Kidney (tissue), 14 donors: ENCODE results near the gene MYO5A. TPM values are rescaled to one million over a fixed set of nuclear protein-coding genes. Genes with fewer than 3 reads are reported as not detected.

ENCODE experiments used
- DNase-seq, 5 donors: peaks; one replicate each; pipeline ENCODE4 v3.0.0-alpha.2; 2013 to 2020
- FAIRE-seq: peaks from 2 replicates; lab custom pipeline; 2012; peaks lifted over from hg19 to GRCh38; lab: Jason Lieb, UNC
- H3K27ac ChIP-seq, 2 donors: one replicate each; pipeline ENCODE4 v1.7.0; 2013; ENCODE audit warnings: low read depth in 2 of 2, low read length in 2 of 2, inconsistent platforms in 1 of 2
- H3K27me3 ChIP-seq: one replicate; pipeline ENCODE4 v1.7.1; 2013; ENCODE audit warnings: low read length, inconsistent platforms; ENCODE audit not compliant: control insufficient read depth, insufficient read depth
- H3K36me3 ChIP-seq, 3 donors: one replicate each; pipeline versions ENCODE4 v1.7.0 to v1.7.1; 2013; ENCODE audit warnings: low read length in 3 of 3, control low read depth in 1 of 3, inconsistent platforms in 1 of 3; ENCODE audit not compliant: insufficient read depth in 3 of 3, control insufficient read depth in 2 of 3
- H3K4me1 ChIP-seq, 3 donors: one replicate each; pipeline versions ENCODE4 v1.7.0 to v1.7.1; 2013; ENCODE audit warnings: low read length in 3 of 3, inconsistent platforms in 1 of 3, low read depth in 1 of 3; ENCODE audit not compliant: control insufficient read depth in 2 of 3, insufficient read depth in 2 of 3
- H3K4me3 ChIP-seq, 3 donors: one replicate each; pipeline versions ENCODE4 v1.7.0 to v1.8.1; 2013; ENCODE audit warnings: low read length in 3 of 3, control low read depth in 1 of 3, inconsistent platforms in 1 of 3
- H3K9ac ChIP-seq, 3 donors: one replicate each; pipeline versions ENCODE4 v1.7.0 to v1.7.1; 2013; ENCODE audit warnings: low read length in 3 of 3, control low read depth in 1 of 3, inconsistent platforms in 1 of 3
- H3K9me3 ChIP-seq, 3 donors: one replicate each; pipeline versions ENCODE4 v1.7.0 to v1.7.1; 2013; ENCODE audit warnings: low read length in 3 of 3, control low read depth in 1 of 3, inconsistent platforms in 1 of 3; ENCODE audit not compliant: control insufficient read depth in 2 of 3, insufficient read depth in 1 of 3
- intact Hi-C: fragments of 100-400 bp; cut with DNase I; formaldehyde crosslinking; loops from one replicate; pipeline ENCODE4 v1.11.1; 2022
- polyA plus RNA-seq: library from polyadenylated mRNA; stranded (reverse); fragments of 350-450 nt; fragmentation: Illumina TruSeq; extraction: RNeasy Lipid Tissue Mini Kit (QIAGEN cat#74804); gene quantifications from one replicate; pipeline ENCODE4 v1.2.3, GENCODE V29; 2014; ENCODE audit warnings: low read depth, low replicate concordance; ENCODE audit not compliant: insufficient read depth
- total RNA-seq: library from RNA; stranded (reverse); fragmentation: NEBNext Ultra II Directional; extraction: Animal tissue kit (Norgen Biotek cat#: 25700); gene quantifications from one replicate; pipeline ENCODE4 v1.2.1, GENCODE V29; 2021
- TF ChIP-seq, protein P1 (sequence below): IDR thresholded peaks from 3 replicates; pipeline ENCODE4 v1.5.1; 2012; ENCODE audit warnings: mild to moderate bottlenecking, moderate library complexity, borderline replicate concordance; ENCODE audit not compliant: insufficient read depth; ENCODE audit errors: extremely low read depth
- donor health status: control.
- donor health status: control.
- donor health status: control.
- donor health status: control.
- donor health status: control.
- donor health status: DM: yes; HTN: yes; CAD: no.
- donor health status: Normal renal cell carcinoma (clear cell type).

The MYO5A gene
- total and polyA plus RNA-seq, 2 donors from 2014 or later, result 3.5 to 32.9 TPM

DNA sequence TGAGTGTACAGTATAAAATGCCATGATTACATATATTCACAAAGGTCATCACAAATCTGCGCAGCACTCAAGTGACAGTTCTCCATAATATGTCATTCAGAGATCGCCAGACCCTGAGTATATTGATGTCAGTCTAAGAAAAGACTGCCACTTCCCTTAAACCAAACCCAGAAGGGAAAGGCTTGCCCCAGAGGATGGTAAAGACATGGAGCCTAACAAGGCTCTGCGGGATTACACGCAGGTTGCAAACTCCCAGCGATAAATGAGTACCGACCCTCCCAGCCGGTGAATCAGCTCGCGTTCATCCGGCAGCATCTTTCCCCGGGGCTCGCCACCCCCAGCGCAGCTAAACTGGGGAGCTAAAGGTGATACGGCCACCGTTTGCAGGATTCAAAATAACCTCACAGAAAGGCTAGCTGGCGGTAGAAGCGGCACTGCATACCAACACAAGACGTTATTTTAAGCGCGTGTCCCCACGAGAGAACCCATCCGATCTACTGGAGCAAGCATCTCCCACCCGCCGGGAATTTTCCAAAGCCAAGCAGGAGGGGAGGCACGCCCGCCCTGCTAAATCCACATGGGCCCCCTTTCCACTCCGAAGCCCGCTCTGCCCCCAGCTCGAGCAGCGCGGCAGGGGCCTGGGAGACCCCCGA lies 643 bp downstream of the MYO5A start:
- H3K9me3 ChIP-seq, result no peaks in the 10 kb centered on the region
- DNase-seq (peak in 3 of 5 donors; percentile 50 to 58 (median 51)), FAIRE-seq (no peak)
- TF ChIP-seq, protein P1, sequence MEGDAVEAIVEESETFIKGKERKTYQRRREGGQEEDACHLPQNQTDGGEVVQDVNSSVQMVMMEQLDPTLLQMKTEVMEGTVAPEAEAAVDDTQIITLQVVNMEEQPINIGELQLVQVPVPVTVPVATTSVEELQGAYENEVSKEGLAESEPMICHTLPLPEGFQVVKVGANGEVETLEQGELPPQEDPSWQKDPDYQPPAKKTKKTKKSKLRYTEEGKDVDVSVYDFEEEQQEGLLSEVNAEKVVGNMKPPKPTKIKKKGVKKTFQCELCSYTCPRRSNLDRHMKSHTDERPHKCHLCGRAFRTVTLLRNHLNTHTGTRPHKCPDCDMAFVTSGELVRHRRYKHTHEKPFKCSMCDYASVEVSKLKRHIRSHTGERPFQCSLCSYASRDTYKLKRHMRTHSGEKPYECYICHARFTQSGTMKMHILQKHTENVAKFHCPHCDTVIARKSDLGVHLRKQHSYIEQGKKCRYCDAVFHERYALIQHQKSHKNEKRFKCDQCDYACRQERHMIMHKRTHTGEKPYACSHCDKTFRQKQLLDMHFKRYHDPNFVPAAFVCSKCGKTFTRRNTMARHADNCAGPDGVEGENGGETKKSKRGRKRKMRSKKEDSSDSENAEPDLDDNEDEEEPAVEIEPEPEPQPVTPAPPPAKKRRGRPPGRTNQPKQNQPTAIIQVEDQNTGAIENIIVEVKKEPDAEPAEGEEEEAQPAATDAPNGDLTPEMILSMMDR, result no peak
- intact Hi-C loops, result no loop called here
- peaks cover 0 to 8% (median 0%) of the 10 kb centered on the region in 3 donors for H3K4me1 ChIP-seq
- no peaks in the 10 kb centered on the region for H3K36me3 ChIP-seq
- peaks cover 19% of the 10 kb centered on the region for H3K27me3 ChIP-seq
- H3K27ac ChIP-seq, result peak overlapping the region in 1 of 2 donors; percentile 35
- H3K9ac ChIP-seq, result peak overlapping the region in 2 of 3 donors; percentile 4 to 21
- peak overlapping the region; percentile 53 to 75 (median 54) for H3K4me3 ChIP-seq

DNA sequence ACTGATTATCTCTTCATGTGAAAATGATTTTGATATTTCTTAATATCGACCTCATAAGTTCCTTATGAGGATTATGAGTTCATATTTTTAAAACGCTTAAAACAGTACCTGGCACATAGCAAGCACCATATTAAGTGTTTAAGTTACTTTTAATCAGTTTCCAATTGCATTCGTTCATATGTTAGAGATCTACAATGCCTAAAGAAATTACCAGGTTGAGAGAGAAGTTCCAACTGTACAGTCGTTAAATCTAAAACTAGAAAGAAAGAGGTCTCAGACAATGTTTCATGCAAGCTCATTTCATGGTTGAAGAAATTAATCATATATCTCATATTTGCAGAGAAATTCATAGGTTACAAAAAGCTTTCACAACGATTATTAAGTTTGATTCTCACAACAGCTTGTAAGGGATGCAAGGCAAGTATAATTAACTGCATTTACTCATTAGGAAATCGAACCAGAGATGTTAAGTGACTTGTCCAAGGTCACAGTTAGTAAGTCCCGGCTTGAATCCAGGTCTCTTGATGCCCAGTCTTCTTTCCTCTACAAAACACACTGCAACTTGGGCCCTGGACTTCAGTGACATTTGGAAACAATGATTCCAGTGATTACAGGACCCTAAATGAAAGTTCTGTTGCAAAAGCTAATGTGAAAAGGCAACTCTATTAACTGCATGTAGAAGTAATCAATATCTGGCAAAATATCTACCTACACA lies 1.3 kb downstream of the MYO5A start:
- H3K36me3 ChIP-seq, result no peaks in the 10 kb centered on the region
- H3K9ac ChIP-seq, result peak overlapping the region in 1 of 3 donors; percentile 21
- DNase-seq, result no peak
- intact Hi-C loops, result no loop called here
- peaks cover 0 to 8% (median 0%) of the 10 kb centered on the region in 3 donors for H3K4me1 ChIP-seq
- H3K27ac ChIP-seq, result no peak overlapping the region
- peak overlapping the region in 2 of 3 donors; percentile 53 to 75 for H3K4me3 ChIP-seq
- H3K9me3 ChIP-seq, result no peaks in the 10 kb centered on the region
- TF ChIP-seq, protein P1, result no peak
- FAIRE-seq, result no peak
- H3K27me3 ChIP-seq, result peaks cover 19% of the 10 kb centered on the region

DNA sequence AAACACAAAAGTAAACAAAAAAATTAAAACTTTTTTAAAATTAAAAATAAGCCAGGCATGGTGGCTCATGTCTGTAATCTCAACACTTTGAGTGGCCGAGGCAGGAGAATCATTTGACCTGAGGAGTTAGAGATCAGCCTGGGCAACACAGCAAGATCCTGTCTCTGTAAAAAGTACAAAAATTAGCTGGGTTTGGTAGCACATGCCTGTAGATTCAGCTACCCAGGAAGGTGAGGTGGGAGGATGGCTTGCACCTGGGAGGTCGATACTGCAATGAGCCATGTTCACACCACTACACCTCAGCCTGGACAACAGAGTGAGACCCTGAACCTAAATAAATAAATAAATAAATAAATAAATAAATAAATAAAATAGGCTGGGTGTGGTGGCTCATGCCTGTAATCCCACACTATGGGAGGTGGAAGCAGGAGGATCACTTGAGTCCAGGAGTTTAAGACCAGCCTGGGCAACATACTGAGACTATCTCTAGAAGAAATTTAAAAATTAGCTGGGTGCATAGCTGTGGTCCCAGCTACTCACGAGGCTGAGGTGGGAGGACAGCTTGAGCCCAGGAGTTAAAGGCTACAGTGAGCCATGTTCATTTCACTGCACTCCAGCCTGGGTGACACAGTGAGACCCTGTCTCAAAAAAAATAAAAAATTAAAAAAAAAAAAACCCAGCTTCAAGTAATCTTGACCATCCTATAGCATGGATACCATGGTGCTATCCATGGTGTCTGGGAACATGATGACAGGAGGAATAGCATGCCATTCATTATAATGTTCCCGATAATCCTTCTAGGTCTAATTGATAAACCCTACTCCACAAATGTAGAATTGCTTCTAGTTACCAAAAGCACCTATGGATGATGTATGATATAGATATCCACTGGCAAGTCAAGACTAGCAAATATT lies 4.2 kb downstream of the MYO5A start:
- intact Hi-C loops, result no loop called here
- TF ChIP-seq, protein P1, result no peak
- Histone ChIP-seq H3K4me1 (peaks cover 0 to 3% (median 0%) of the 10 kb centered on the region in 3 donors), H3K9me3 (no peaks in the 10 kb centered on the region), H3K36me3 (no peaks in the 10 kb centered on the region), H3K4me3 (no peak overlapping the region), H3K27ac (no peak overlapping the region), H3K9ac (no peak overlapping the region), H3K27me3 (peaks cover under 1% of the 10 kb centered on the region)
- no peak for DNase-seq
- no peak for FAIRE-seq
